HepG2 (cell line): ENCODE data around the gene WNK4. TPM values are rescaled to one million over a fixed set of nuclear protein-coding genes. Genes with fewer than 3 reads are reported as not detected.
A peak's percentile ranks its signal among the peaks of the same experiment; 100 is the strongest.

Source experiments
- HOXA3 ChIP-seq: sonication (generic); formaldehyde crosslinking; IDR thresholded peaks from 2 replicates; pipeline ENCODE4 v1.5.0; 2020; ENCODE audit warnings: missing genetic modification reagents
- NFRKB ChIP-seq: fragments of 450-650 bp; IDR thresholded peaks from 2 replicates; pipeline ENCODE4 v1.6.1; 2017
- PAWR ChIP-seq: sonication (generic); formaldehyde crosslinking; IDR thresholded peaks from 2 replicates; pipeline ENCODE4 v1.4.0; 2020; ENCODE audit warnings: missing genetic modification reagents, mild to moderate bottlenecking, borderline replicate concordance
- SNAPC5 ChIP-seq: sonication (generic); formaldehyde crosslinking; IDR thresholded peaks from 2 replicates; pipeline ENCODE4 v1.8.1; 2023; ENCODE audit warnings: mild to moderate bottlenecking, missing genetic modification reagents, borderline replicate concordance
- TP53 ChIP-seq: sonication (generic); formaldehyde crosslinking; conservative IDR thresholded peaks from 2 replicates; pipeline ENCODE4 v1.4.0; 2020; ENCODE audit warnings: missing genetic modification reagents
- ZBTB33 ChIP-seq: sonication (generic); formaldehyde crosslinking; IDR thresholded peaks from 2 replicates; pipeline ENCODE4 v1.4.0; 2020; ENCODE audit warnings: missing genetic modification reagents
- ZKSCAN5 ChIP-seq: sonication (generic); formaldehyde crosslinking; IDR thresholded peaks from 2 replicates; pipeline ENCODE4 v1.5.1; 2020; ENCODE audit warnings: mild to moderate bottlenecking, missing genetic modification reagents
- ZNF382 ChIP-seq: sonication (generic); formaldehyde crosslinking; IDR thresholded peaks from 2 replicates; pipeline ENCODE4 v1.5.0; 2020; ENCODE audit warnings: missing genetic modification reagents, mild to moderate bottlenecking, borderline replicate concordance
- ZNF446 ChIP-seq: sonication (generic); formaldehyde crosslinking; IDR thresholded peaks from 2 replicates; pipeline ENCODE4 v1.5.0; 2020; ENCODE audit warnings: mild to moderate bottlenecking, missing genetic modification reagents
- ZNF513 ChIP-seq: sonication (generic); formaldehyde crosslinking; conservative IDR thresholded peaks from 2 replicates; pipeline ENCODE4 v1.5.0; 2020; ENCODE audit warnings: missing genetic modification reagents
- ZUFSP ChIP-seq: sonication (generic); formaldehyde crosslinking; IDR thresholded peaks from 2 replicates; pipeline ENCODE4 v1.9.0; 2021; ENCODE audit warnings: missing genetic modification reagents, mild to moderate bottlenecking, borderline replicate concordance
- polyA plus RNA-seq, 8 experiments: library from polyadenylated mRNA; depleted of rRNA in 3 of 8; stranded (reverse) in 7 of 8; unstranded in 1 of 8; fragments of >200 nt; fragmentation: Illumina TruSeq in 4 of 8; extraction: Trizol in 4 of 8; gene quantifications; 2 replicates each; pipeline versions ENCODE4 v1.2.1 to v1.2.3, GENCODE V29; 2011 to 2016; ENCODE audit warnings: low read depth in 4 of 8, missing spikeins in 1 of 8, mixed read lengths in 1 of 8; ENCODE audit not compliant: insufficient read depth in 1 of 8
- total RNA-seq, 5 experiments: library from RNA; depleted of rRNA; stranded (reverse); fragments of >200 nt; fragmentation: Illumina TruSeq; extraction: Trizol; gene quantifications; 2 replicates each; pipeline ENCODE4 v1.2.3, GENCODE V29; 2016; ENCODE audit warnings: low read depth in 1 of 5
- TF ChIP-seq, protein P1 (sequence below): sonication (generic); formaldehyde crosslinking; IDR thresholded peaks from 2 replicates; pipeline ENCODE4 v1.4.0; 2020; ENCODE audit warnings: missing genetic modification reagents; ENCODE audit errors: not compliant biosample characterization
- TF ChIP-seq, protein P2 (sequence below): sonication (generic); formaldehyde crosslinking; IDR thresholded peaks from 2 replicates; pipeline ENCODE4 v1.4.0; 2020; ENCODE audit warnings: mild to moderate bottlenecking, low read depth, missing genetic modification reagents
- TF ChIP-seq, protein P3 (sequence below): sonication (generic); formaldehyde crosslinking; IDR thresholded peaks from 2 replicates; pipeline ENCODE4 v1.4.0; 2020; ENCODE audit warnings: missing genetic modification reagents, borderline replicate concordance

The WNK4 gene
- total and polyA plus RNA-seq, 2 of the 13 experiments (the other 11 are each of a cell fraction or from before 2014, with no cell fraction given): 2.7 to 13.7 TPM

DNA sequence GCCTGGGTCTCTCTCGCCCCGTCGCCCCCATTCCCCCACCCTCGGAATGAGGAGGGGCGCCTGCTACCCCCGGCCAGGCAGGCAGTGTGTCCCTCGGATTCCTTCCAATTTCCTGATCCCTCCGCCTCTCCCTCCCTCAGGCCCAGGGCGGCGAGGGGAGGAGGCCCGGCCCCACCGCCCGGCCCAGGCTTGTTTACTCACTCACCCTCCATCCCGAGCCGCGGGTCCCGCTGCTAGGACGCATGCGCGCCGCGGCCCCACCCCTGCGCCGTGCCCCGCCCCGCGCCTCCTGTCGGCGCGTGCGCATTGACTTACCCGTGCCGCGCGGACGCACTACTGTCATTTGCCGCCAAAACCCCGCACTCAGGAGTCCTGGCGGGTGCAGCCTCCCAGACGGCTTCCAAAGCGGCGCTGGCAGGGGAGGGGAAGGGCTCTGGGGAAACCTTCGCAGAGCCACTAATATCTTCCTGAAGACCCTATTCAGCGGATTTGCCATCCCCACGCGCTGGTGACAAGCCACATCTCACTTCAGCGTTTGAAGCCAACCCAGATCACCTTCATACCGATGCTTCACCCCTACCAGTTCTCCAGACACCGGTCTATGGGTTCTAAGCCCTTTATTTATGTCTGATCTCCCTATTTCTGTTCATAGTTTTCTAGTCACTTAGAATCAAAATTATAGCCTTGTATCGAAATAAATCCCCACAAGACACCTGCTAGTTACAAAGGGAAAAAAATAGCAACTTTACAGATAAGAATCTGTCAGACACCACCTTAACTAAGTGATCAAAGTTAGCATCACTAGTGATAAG, 35.4 kb upstream of the WNK4 start, which contains the start of gene EZH1 (continued):
- TF ChIP-seq ZNF513 (0 out of 2 replicates have a peak, but pooled peaks have one; percentile 25), ZUFSP (CRISPR knock-in tag) (no peak), ZKSCAN5 (no peak), TP53 (CRISPR knock-in tag) (no peak), ZNF446 (CRISPR knock-in tag) (peak; percentile 32; the same call in 1 of the 2 replicates), PAWR (no peak; the same call in 1 of the 2 replicates), SNAPC5 (CRISPR knock-in tag) (peak; percentile 87; the same call in 1 of the 2 replicates), NFRKB (no peak), ZBTB33 (CRISPR knock-in tag) (peak; percentile 53; the same call in 1 of the 2 replicates), ZNF382 (CRISPR knock-in tag) (no peak), HOXA3 (peak; percentile 83)
- TF ChIP-seq, protein P1, sequence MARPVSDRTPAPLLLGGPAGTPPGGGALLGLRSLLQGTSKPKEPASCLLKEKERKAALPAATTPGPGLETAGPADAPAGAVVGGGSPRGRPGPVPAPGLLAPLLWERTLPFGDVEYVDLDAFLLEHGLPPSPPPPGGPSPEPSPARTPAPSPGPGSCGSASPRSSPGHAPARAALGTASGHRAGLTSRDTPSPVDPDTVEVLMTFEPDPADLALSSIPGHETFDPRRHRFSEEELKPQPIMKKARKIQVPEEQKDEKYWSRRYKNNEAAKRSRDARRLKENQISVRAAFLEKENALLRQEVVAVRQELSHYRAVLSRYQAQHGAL (CRISPR knock-in tag): peak; percentile 39
- TF ChIP-seq, protein P2, sequence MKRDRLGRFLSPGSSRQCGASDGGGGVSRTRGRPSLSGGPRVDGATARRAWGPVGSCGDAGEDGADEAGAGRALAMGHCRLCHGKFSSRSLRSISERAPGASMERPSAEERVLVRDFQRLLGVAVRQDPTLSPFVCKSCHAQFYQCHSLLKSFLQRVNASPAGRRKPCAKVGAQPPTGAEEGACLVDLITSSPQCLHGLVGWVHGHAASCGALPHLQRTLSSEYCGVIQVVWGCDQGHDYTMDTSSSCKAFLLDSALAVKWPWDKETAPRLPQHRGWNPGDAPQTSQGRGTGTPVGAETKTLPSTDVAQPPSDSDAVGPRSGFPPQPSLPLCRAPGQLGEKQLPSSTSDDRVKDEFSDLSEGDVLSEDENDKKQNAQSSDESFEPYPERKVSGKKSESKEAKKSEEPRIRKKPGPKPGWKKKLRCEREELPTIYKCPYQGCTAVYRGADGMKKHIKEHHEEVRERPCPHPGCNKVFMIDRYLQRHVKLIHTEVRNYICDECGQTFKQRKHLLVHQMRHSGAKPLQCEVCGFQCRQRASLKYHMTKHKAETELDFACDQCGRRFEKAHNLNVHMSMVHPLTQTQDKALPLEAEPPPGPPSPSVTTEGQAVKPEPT: peak; percentile 94; the same call in 1 of the 2 replicates
- TF ChIP-seq, protein P3, sequence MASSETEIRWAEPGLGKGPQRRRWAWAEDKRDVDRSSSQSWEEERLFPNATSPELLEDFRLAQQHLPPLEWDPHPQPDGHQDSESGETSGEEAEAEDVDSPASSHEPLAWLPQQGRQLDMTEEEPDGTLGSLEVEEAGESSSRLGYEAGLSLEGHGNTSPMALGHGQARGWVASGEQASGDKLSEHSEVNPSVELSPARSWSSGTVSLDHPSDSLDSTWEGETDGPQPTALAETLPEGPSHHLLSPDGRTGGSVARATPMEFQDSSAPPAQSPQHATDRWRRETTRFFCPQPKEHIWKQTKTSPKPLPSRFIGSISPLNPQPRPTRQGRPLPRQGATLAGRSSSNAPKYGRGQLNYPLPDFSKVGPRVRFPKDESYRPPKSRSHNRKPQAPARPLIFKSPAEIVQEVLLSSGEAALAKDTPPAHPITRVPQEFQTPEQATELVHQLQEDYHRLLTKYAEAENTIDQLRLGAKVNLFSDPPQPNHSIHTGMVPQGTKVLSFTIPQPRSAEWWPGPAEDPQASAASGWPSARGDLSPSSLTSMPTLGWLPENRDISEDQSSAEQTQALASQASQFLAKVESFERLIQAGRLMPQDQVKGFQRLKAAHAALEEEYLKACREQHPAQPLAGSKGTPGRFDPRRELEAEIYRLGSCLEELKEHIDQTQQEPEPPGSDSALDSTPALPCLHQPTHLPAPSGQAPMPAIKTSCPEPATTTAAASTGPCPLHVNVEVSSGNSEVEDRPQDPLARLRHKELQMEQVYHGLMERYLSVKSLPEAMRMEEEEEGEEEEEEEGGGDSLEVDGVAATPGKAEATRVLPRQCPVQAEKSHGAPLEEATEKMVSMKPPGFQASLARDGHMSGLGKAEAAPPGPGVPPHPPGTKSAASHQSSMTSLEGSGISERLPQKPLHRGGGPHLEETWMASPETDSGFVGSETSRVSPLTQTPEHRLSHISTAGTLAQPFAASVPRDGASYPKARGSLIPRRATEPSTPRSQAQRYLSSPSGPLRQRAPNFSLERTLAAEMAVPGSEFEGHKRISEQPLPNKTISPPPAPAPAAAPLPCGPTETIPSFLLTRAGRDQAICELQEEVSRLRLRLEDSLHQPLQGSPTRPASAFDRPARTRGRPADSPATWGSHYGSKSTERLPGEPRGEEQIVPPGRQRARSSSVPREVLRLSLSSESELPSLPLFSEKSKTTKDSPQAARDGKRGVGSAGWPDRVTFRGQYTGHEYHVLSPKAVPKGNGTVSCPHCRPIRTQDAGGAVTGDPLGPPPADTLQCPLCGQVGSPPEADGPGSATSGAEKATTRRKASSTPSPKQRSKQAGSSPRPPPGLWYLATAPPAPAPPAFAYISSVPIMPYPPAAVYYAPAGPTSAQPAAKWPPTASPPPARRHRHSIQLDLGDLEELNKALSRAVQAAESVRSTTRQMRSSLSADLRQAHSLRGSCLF: peak; percentile 46; the same call in 1 of the 2 replicates
